Hepatic stellate cell (primary cell): Measurements from ENCODE around the gene TM2D1.
"Not testable (repeated sequence)": the region's sequence is repeated elsewhere in the genome, so short reads cannot be mapped to it uniquely, and the experiment has no call there.

Experiments
- DNase-seq: peaks from one replicate; pipeline ENCODE4 v3.0.0; 2011; ENCODE audit warnings: low spot score

TM2D1 gene

DNA sequence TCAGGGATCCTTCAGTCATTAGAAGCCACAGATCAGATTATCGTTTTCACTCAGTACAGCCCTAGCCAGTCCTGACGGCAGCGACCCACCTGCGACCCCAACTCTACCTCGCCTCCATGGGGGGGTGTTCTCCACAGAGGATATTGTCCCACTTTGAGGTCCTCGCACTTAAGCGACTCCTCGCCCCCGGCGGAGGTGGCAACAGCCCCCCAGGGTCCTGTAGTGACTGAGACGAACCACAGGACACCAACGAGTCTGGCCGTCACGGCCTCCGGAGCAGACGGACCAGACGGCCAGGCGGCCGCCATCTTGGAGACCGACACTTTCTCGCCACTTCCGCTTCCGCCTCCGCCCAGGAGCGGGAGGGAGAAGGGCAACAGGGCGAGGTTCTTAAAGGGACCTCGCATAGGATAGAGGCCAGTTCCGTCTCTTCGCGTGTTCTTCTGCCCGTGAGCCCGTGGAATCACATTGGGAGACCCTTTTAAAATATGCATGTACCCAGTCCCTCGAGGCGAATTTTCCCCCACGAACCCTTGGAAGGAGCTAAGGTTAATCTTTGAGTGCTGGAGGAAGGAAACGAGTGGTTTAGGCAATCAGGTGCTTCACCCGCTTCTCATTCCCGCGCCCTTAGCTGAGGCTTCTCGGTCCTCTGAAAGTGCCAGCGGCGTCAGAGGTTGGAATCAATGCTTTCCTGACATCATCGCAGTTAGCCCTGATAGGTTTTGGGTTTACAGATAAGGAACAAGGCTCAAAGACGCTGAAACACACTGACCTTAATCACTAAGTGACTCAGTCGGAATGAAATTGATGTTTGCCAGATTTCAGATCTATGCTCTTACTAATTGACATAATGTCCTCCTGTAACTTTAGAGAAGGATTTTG is at the start of gene TM2D1:
TSS of gene TM2D1 (minus strand) at position 329 of the 882 bp plus-strand sequence. CDS start at position 308, 21 bp downstream.
- peak; percentile 90 for DNase-seq

DNA sequence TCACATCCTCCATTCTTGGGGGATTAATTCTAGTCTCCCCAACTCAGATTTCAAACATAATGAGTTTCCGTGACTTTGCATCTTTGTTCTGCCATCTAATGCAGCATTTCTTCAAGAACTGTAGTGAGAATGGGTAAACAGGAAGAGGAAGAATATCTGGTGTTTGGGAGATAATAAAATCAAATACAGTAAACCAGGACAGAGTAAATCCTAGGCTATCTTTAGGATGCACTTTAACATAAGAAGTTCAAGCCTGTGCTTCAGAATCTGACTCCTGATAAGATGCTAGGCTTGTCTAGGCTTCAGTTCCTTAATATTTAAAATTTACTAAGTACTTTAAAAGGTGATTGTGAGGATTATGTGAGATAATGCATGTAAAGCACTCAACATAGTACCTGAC is 45.2 kb upstream of the TM2D1 start:
- no peak for DNase-seq

DNA sequence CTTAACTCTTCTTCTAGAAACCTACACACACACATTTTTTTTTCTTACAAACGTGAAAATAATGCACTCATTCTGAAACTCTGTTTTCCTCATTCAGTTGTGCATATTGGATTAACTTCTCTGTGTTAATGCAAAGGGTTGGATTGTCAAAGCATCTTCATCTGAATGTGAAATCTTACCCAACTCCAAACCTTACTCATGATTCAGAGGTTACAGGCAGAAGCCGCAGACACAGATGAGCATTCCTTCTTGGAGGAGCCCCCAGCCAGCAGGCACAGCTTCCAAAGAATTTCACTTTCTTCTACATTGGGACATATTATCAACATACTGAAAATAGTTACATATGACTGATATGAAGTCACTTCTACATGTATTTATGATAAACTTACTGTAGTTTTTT is 33.0 kb upstream of the TM2D1 start:
- DNase-seq: no peak

DNA sequence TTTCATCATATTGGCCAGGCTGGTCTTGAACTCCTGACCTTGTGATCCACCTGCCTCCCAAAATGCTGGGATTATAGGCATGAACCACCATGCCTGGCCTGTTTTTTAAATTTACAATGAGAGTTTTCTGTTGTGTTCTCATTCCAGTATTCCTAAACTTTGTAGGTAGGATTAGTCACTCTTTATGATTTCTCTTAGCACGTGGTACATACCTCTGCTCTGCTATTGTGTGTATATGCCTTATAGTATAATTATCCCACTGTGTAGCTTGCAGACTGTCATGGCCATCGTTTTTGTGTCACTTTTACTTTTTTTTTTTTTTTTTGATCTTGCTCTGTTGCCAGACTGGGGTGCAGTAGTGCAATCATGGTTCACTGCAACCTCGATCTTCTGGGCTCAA is 31.8 kb upstream of the TM2D1 start:
- DNase-seq: no peak

DNA sequence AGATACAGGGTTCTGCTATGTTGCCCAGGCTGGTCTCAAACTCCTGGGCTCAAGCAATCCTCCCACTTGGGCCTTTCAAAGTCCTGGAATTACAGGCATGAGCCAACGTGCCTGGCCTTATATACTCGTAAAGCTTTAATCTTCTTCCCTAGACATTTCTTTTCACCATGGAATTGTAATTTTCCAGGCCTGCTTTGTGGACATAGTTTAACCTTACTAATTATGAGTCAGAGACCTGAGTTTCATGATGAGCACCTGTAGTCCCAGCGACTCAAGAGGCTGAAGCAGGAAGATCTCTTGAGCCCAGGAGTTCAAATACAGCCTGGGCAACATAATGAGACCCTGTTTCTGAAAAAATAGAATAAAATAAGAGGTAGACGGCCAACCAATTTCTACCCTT is 29.6 kb upstream of the TM2D1 start:
- DNase-seq: no peak

DNA sequence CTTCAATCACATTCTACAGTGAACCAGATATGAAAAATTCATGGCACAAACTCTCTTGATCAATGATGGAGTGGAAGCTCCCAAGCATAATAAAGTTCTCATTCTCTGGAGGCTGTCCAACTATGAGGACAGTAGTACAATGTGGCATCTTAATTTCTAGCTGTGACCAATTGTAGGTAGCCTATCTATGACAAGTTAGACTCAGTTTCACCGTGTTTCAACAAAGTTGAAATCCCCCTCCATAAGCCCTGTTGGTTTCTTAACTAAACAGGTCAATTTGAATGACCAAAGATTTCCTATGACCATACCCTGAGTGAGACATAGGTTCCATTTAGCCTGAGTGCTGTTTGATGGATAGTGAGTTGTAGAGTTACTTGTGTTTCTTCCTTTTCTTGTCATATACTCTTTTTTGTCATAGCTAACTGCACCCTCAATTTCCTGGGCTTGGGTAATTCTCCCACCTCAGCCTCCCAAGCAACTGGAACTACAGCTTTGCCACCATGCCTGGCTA is 29.1 kb upstream of the TM2D1 start:
- DNase-seq: no peak

DNA sequence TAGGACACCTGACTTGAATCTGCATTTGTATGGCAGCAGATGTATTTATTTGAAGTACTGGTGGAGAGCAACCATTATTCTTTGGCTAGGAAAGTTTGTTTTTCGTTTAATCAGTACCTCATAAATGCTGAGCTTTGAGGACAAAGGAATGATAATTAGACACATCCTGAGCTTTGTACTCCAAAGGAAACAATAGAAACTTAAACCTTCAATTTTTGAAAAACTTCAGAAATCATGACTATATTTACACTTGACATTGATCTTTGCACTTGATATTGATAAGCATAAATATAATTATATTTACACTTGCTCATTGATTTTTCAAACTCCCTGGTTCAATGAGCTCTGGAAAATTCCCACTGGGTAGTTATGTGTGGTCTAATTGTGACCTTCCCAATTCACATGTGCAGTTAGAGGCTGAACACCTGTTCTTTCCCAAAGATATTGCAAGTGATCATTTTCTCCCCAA is 28.0 kb upstream of the TM2D1 start:
- DNase-seq: no peak

DNA sequence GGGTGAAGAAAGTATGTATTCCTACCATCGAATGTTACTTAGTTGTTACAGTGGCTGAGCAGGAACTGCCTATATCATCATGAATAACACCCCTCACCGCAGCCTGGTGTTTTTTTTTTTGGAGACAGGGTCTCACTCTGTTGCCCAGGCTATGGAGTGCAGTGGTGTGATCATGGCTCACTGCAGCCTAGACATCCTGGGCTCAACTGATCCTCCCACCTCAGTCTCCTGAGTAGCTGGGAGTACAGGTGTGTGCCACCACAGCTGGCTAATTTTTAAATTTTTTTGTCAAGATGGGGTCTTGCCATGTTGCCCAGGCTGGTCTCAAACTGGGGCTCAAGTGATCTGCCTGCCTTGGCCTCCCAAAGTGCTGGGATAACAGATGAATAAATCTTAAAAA is 24.6 kb upstream of the TM2D1 start:
- no peak for DNase-seq

DNA sequence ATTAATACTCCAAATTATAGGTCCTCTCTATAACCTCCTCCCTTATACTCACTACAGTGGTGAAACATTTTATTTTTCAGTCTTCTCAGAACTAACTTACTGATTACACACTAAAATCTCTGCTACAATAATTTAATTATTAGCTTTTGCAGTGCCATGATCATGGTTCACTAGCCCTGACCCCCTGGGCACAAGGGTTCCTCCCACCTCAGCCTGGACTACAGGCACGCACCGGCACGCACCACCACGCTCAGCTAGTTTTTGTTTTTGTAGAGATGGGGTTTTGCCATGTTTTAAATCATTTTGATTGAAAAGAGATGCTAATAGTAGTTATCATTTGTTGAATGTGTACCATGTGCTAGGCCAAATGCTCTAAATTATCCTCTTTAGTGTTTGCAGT is 23.6 kb upstream of the TM2D1 start:
- no peak for DNase-seq

DNA sequence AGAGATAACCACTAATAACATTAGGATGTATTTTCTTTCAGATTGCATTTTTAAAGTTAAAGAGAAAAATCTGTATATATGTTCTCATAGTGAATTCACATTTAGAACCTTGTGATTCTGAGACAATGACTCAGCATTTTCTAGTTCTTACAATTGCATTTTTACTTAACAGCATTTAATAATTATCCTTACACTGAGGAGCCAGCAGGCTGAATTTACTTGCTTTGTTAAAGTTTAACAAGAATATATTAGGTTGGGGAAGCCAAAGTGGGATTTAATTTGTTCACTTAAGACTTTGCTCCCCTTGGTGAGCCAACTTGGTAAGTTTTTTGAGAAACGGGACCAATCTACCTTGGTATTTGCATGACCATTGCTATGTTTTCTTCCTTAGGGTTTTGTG is 21.9 kb upstream of the TM2D1 start:
- DNase-seq: no peak

DNA sequence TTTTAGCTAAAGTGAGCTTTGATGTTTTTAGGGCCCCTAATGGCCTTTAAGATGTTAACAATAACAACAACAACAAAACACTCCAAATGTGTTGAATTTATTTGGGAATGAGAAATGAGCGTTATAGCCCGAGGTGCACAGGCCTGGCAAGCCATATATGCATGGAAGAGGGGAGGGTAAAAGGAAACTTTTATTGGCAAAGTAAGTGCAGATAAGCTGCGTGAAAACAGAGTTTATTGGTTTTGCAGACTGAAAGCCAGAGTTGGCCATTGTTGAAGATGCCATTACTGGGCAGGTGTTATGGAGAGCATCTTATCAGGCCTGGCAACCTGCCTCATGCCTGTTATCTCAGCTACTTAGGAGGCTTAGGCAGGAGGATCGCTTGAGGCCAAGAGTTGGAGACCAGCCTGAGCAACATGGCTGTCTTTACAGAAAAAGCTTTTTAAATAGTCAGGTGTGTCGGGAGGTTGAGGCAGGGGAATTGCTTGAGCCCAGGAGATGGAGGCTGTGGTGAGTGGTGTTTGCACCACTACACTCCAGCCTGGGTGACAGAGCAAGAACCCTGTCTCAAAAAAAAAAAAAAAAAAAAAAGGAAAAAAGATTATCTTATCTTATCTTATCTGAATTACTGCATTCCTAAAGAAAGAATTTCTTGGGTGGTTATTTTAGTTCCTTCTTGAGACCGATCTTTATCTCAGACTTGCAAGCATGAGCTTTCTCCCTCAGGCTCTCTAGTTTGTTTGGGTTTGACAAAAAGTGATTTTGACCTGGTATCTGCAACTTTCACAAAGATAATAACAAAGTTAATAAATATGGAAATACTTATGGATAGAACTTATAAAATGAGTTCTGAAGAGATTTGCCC is 19.0 kb upstream of the TM2D1 start:
- DNase-seq: no peak

DNA sequence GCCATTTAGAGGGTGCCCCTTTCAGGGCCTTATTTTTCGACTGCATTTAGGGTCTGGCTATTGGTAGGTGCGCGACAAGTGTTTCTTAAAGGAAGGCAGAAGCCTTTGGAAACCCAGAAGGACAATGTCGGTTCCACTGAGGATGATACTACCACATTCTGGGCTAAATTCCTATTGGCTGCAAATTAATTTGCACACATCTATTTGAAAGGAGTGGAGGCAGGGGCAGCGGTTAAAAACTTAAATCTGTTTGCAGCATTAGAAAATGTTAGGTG is 18.4 kb upstream of the TM2D1 start:
- DNase-seq: no peak

DNA sequence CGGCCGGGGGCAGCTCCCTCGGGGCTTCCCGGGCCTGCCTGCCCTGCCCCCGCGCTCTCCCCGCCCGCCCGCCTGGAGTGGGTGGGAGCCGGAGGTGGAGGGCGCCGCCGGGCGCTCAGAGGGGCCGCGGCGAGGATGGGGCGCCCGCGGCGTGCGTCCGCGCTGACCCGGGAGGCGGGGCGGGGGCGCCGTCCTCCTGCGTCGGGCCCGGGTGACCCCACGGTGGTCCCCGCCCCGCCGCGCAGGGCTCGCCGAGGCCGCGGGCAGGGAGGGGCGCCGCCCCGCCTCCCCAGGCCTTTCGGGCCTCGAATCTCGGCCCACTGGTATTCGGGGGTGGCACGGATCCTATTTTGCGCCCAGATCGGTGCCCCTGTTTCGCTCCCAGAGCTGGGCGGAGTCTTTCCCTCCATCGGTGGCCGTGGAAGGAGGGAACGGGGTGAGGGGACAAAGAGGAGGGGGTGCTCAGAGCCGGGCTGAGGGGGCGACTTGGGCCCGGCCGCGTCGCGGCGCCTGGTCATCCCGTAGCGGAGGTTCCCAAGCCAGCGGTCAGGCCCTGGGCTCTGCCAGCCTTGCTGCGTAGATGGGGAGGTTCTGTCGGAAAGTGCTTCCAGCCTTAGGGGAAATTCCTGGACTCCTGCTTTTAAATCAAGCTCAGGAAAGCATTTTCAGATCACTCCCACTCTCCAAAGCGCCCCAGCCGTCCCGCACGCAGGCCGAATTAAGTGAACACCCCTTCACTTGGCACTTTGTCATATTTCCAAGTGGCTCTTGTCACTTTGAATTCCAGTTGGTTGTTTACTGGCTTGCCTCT is 17.9 kb upstream of the TM2D1 start:
- DNase-seq: peak; percentile 52

DNA sequence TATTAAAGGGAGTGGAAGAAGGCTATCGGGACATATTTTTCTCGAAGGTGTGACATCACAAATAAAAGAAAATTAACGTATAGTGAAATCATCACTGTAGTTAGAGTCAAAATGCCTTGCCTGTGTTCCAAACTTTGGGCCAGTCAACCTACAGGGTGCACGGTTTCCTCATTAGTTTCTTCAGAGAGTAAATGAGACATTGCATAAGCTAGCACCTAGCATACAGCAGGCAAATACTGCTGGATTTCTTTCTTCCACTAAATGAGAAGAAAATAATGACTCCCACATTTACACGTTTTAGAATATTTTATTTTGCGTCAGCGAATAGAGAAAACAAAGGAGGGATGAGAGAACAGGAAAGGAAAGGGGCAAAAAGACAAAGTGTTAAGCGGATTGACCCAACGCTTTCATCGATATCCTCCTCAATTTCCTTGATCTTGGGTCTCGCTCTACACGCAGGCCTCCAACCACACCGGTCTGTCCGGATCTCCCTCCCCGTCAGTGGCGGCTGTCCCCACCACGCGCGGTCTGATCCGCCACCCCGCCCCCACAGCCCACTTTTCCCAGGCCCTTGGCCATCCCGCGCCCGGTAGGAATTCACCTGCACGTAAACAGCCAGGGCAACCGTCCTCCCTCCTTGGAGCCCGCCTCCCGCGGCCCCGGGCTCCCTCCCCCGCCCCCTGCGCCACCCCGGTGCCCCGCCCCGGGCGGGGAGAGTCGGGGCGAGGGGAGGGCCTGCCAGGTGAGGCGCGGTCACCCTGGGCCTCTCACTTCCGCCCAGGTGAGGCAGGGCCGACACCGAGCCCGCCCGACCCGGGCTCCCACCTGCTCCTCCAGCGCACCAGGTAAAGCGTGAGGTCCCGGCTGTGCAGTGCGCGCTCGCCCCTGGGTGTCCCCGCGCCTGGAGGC is 17.0 kb upstream of the TM2D1 start, which contains the start of gene PATJ:
TSS of gene PATJ (plus strand) at position 770 of the 909 bp plus-strand sequence. CDS start 20,413 bp downstream, outside the sequence.
- no peak for DNase-seq

DNA sequence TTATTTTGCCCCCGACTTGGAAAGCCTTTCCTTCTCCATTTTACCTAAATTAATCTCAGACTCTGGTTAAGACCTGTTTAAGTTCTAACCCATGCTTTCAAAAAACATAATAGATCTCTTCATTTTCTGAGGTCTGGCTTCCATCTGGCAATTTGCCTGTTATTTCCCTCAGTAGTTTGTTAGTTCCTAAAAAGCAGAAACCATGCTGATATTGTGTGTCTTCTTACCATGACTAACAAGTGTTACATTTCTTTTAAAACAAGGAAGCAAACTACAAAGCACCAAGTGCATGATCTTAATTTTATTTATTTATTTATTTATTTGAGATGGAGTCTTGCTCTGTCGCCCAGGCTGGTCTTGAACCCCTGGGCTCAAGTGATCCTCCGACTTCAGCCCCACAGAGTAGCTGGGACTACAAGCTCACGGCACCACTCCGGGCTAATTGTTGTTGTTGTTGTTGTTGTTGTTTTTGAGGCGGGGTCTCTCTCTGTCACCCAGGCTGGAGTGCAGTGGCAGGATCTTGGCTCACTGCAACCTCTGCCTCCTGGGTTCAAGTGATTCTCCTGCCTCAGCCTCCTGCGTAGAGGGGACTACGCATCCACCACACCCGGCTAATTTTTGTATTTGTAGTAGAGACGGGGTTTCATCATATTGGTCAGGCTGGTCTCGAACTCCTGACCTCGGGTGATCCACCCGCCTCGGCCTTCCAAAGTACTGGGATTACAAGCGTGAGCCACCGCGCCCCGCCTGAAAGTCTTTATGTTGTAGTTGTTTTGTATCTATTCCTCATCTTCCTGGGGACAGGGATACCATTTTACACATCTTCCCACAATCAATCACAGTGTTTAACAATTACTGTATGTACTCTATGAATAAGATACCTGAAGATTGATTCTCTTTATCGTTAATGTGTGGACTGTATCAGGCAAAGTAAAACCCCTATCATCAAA is 16.1 kb upstream of the TM2D1 start:
- no peak for DNase-seq

DNA sequence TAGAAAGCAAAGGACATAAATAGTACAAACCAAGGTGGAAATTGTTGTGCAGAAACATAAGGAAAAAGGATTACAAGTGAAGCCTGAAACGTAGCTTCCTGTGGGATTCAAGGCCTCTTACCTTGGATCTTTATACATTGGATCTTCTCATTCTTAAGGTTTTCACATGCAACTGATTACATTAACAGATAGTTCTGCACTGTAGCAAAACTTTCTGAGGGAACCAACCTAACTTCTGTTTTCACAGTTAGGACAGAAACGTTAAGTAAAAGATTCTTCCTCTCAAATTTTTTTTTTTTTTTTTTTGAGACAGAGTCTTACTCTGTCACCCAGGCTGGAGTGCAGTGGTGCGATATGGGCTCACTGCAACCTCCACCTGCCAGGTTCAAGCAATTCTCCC is 7.8 kb upstream of the TM2D1 start:
- DNase-seq: no peak

DNA sequence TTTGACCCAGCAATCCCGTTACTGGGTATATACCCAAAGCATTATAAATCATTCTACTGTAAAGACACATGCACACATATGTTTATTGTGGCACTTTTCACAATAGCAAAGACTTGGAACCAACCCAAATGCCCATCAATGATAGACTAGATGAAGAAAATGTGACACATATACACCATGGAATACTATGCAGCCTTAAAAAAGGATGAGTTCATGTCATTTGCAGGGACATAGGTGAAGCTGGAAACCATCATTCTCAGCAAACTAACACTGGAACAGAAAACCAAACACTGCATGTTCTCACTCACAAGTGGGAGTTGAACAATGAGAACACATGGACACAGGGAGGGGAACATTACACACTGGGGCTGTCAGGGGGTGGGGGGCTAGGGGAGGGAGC is 5.7 kb upstream of the TM2D1 start:
- DNase-seq: not testable (repeated sequence)

DNA sequence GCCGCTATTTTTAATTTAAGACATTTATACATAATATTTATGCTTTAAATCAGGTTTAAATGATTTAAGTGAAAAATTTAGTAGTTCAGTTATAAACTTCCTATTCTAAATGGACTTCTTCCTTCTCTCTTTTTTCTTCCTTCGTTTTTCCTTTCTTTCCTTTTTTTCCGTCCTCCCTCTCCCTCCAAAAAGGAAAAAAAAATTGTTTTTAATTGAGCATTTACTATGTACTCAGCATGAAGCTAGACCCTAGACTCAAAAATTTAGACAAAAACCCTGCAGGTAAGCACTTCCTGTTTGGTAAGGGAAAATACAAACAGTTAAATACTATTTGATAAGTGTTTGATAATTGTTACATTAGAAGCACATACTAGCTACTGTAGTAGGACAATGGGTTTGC is 2.6 kb upstream of the TM2D1 start:
- DNase-seq: no peak

DNA sequence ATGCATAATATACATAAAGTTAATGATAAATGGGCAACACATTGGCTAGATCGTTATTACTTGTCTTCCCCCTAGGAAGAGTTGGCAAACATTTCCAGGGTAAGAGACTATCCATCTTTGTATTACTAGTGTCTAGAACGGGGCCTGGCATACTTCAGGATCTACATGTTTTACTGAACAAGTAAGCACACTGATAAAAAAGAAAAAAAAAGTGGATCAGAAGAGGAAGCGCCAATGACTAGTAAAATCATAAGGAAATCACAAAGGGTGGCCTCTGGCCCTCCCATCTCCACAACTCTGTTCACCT is 482 bp downstream of the TM2D1 start:
- no peak for DNase-seq
